Measurements from ENCODE around the gene NDFIP1. TPM values are rescaled to one million over a fixed set of nuclear protein-coding genes. Genes with fewer than 3 reads are reported as not detected.

NDFIP1 gene
- total RNA-seq, 1 experiment from 2014 or later = 37.8 TPM

- TF ChIP-seq ZNF274 (IDR thresholded peaks at IDR 0.05; ENCODE audit: low read depth, low read length) = no peak
- TF ChIP-seq POLR2AphosphoS5 (IDR thresholded peaks at IDR 0.05; ENCODE audit: low read depth, low read length) = no peak
- TF ChIP-seq SRF (IDR thresholded peaks at IDR 0.05; ENCODE audit: low read depth) = no peak
- no peak for TF ChIP-seq RAD21 (IDR thresholded peaks at IDR 0.05; ENCODE audit: low read depth)
- TF ChIP-seq ELF1 (IDR thresholded peaks at IDR 0.05; ENCODE audit: borderline replicate concordance, low read depth) = no peak
- no peak for TF ChIP-seq YY1 (IDR thresholded peaks at IDR 0.05; ENCODE audit: extremely low read depth, insufficient replicate concordance, low read depth, low read length)
- no peak for TF ChIP-seq POLR2A (IDR thresholded peaks at IDR 0.05; ENCODE audit: borderline replicate concordance, extremely low read depth, insufficient read depth, insufficient read length)
- no peak for TF ChIP-seq EZH2 (IDR thresholded peaks at IDR 0.05)
- TF ChIP-seq ZBTB33 (IDR thresholded peaks at IDR 0.05; ENCODE audit: extremely low read depth, insufficient replicate concordance, low read length) = no peak
- TF ChIP-seq JUND (IDR thresholded peaks at IDR 0.05) = no peak
- TF ChIP-seq SP1 (IDR thresholded peaks at IDR 0.05; ENCODE audit: low read depth) = no peak
- no peak for TF ChIP-seq REST (IDR thresholded peaks at IDR 0.05; ENCODE audit: low read depth)
- no peak for TF ChIP-seq EGR1 (IDR thresholded peaks at IDR 0.05; ENCODE audit: low read depth)
- no peak for TF ChIP-seq SIN3A (IDR thresholded peaks at IDR 0.05; ENCODE audit: low read depth)
- TF ChIP-seq ZFX (IDR thresholded peaks at IDR 0.05) = no peak
- no peak for TF ChIP-seq ATF3 (IDR thresholded peaks at IDR 0.05)
- TF ChIP-seq CEBPB (IDR thresholded peaks at IDR 0.05; ENCODE audit: low read depth) = no peak
- ATAC-seq = no peak
- no TSS peak for BruUV-seq (replicated peaks)
Observed at GRCh38 chr5:142202282-142202681, 93.7 kb downstream of the NDFIP1 start.

More at GRCh38 chr5:142202282-142202681, 93.7 kb downstream of the NDFIP1 start:
- intact Hi-C loops (cut with micrococcal nuclease) = no loop called here
- CTCF ChIA-PET = no interaction called here
- peaks cover 0 to 23% of the 10 kb centered on the region in 2 experiments; a peak in 2 of 4 replicates for H3K4me1 ChIP-seq (ENCODE audit: control insufficient read depth in 1 of 2, insufficient read depth in 2 of 2, low read length in 2 of 2)
- H2AFZ ChIP-seq (ENCODE audit: low read depth, low read length, poor library complexity, severe bottlenecking) = no peak overlapping the region
- no peaks in the 10 kb centered on the region for H3K36me3 ChIP-seq (ENCODE audit: control insufficient read depth in 1 of 2, insufficient read depth in 2 of 2, low read length in 2 of 2)
- H3K9me3 ChIP-seq (ENCODE audit: control insufficient read depth in 1 of 2, insufficient read depth in 1 of 2, low read depth in 1 of 2, low read length in 2 of 2) = no peaks in the 10 kb centered on the region
- H3K9ac ChIP-seq (ENCODE audit: low read length) = no peak overlapping the region
- H3K4me3 ChIP-seq (replicated peaks in 1 of 2; ENCODE audit: low read depth in 1 of 2, low read length in 2 of 2) = no peak overlapping the region
- H3K27me3 ChIP-seq (ENCODE audit: insufficient read depth, low read length) = no peaks in the 10 kb centered on the region
- H3K79me2 ChIP-seq (ENCODE audit: insufficient read depth, low read length) = no peaks in the 10 kb centered on the region
- H3K4me2 ChIP-seq (ENCODE audit: low read length) = no peak overlapping the region
- no peaks in the 10 kb centered on the region for H4K20me1 ChIP-seq (ENCODE audit: insufficient read depth)
- POLR2A ChIA-PET = no interaction called here
- DNase-seq (ENCODE audit: low read depth, low spot score) = no peak
- RAD21 ChIA-PET (ENCODE audit: low non-redundant PET in 1 of 2, low total read pairs in 2 of 2, uncharacterized antibody in 2 of 2, unreplicated experiment in 2 of 2) = no interaction called here
- no peak overlapping the region for H3K27ac ChIP-seq (ENCODE audit: low read depth, low read length)
- H3K9me2 ChIP-seq (ENCODE audit: insufficient read depth) = no peaks in the 10 kb centered on the region

Measured in HCT116 (cell line).